OCI-LY1 (cell line): ENCODE results near the gene AGXT2.

Experiments
- H2AFZ ChIP-seq: fragments of 200-600 bp; sonication (generic), shearing (Covaris generic); 2 replicates; pipeline ENCODE4 v1.6.0; 2014; ENCODE audit warnings: antibody characterized with exemption, mild to moderate bottlenecking, low read length
- H3F3A ChIP-seq: fragments of 200-600 bp; sonication (generic), shearing (Covaris generic); 2 replicates; pipeline ENCODE4 v1.6.0; 2014; ENCODE audit warnings: mild to moderate bottlenecking, antibody characterized with exemption, low read length, moderate library complexity; ENCODE audit not compliant: insufficient read depth
- H3K27ac ChIP-seq: fragments of 200-600 bp; sonication (generic); 2 replicates; pipeline ENCODE4 v1.5.1; 2014; ENCODE audit warnings: low read length, mixed run types, mild to moderate bottlenecking, low read depth; ENCODE audit not compliant: poor library complexity, severe bottlenecking
- H3K27me3 ChIP-seq: fragments of 200-600 bp; sonication (generic); 2 replicates; pipeline ENCODE4 v1.6.0; 2014; ENCODE audit warnings: antibody characterized with exemption, mild to moderate bottlenecking, low read length, moderate library complexity; ENCODE audit not compliant: insufficient read depth
- H3K36me3 ChIP-seq: fragments of 200-600 bp; sonication (generic); 2 replicates; pipeline ENCODE4 v1.6.1; 2014; ENCODE audit warnings: mild to moderate bottlenecking, antibody characterized with exemption, low read length, moderate library complexity, mixed read lengths; ENCODE audit not compliant: insufficient read depth
- H3K4me1 ChIP-seq: fragments of 200-600 bp; sonication (generic); 2 replicates; pipeline ENCODE4 v1.5.1; 2014; ENCODE audit warnings: mild to moderate bottlenecking, low read length, moderate library complexity; ENCODE audit not compliant: insufficient read depth, severe bottlenecking
- H3K4me2 ChIP-seq: fragments of 200-600 bp; sonication (generic), shearing (Covaris generic); 2 replicates; pipeline ENCODE4 v1.6.1; 2014; ENCODE audit warnings: low read length
- H3K4me3 ChIP-seq: fragments of 200-600 bp; sonication (generic); 2 replicates; pipeline ENCODE4 v1.5.1; 2014; ENCODE audit warnings: low read length, low read depth, mild to moderate bottlenecking, mixed read lengths; ENCODE audit not compliant: poor library complexity, severe bottlenecking
- H3K79me2 ChIP-seq: fragments of 200-600 bp; shearing (Covaris generic); 2 replicates; pipeline ENCODE4 v1.6.1; 2016; ENCODE audit warnings: mixed run types, low read length, mixed read lengths; ENCODE audit not compliant: insufficient read depth
- H3K9ac ChIP-seq: fragments of 200-600 bp; sonication (generic), shearing (Covaris generic); 2 replicates; pipeline ENCODE4 v1.6.1; 2014; ENCODE audit warnings: mild to moderate bottlenecking, low read length, mixed read lengths
- H3K9me2 ChIP-seq: fragments of 200-600 bp; sonication (generic), shearing (Covaris generic); 2 replicates; pipeline ENCODE4 v1.6.1; 2014; ENCODE audit warnings: low read depth, mild to moderate bottlenecking, low read length, mixed read lengths
- H3K9me3 ChIP-seq: fragments of 200-600 bp; shearing (Covaris generic); 2 replicates; pipeline ENCODE4 v1.6.1; 2014; ENCODE audit warnings: low read length, mixed read lengths
- H4K20me1 ChIP-seq: fragments of 200-600 bp; sonication (generic), shearing (Covaris generic); 2 replicates; pipeline ENCODE4 v1.6.0; 2016; ENCODE audit warnings: mild to moderate bottlenecking, low read length; ENCODE audit not compliant: insufficient read depth
- CTCF ChIP-seq: fragments of 200-600 bp; sonication (generic), shearing (Covaris generic); IDR thresholded peaks from 2 replicates; pipeline ENCODE4 v1.5.1; 2017; ENCODE audit warnings: mild to moderate bottlenecking, antibody characterized with exemption, low read length, moderate library complexity, mixed read lengths
- EZH2 ChIP-seq: fragments of 200-600 bp; sonication (generic), shearing (Covaris generic); IDR thresholded peaks from 2 replicates; pipeline ENCODE4 v1.8.0; 2017; ENCODE audit warnings: borderline replicate concordance, mixed run types, mild to moderate bottlenecking, antibody characterized with exemption, low read length, moderate library complexity, mixed read lengths

The AGXT2 gene

GRCh38 chr5:35083150-35083549 lies 35.4 kb upstream of the AGXT2 start:
- H3K27ac ChIP-seq: no peak overlapping the region

GRCh38 chr5:35082530-35082929 lies 34.8 kb upstream of the AGXT2 start:
- no peaks in the 10 kb centered on the region for H3K36me3 ChIP-seq
- no peak overlapping the region for H2AFZ ChIP-seq
- H3K9me3 ChIP-seq: no peaks in the 10 kb centered on the region
- H3K27ac ChIP-seq: no peak overlapping the region
- no peak overlapping the region for H3K4me3 ChIP-seq
- no peaks in the 10 kb centered on the region for H3K27me3 ChIP-seq
- TF ChIP-seq CTCF (no peak), EZH2 (no peak)
- no peaks in the 10 kb centered on the region for H3K9me2 ChIP-seq
- H3K9ac ChIP-seq: no peak overlapping the region
- H3K4me1 ChIP-seq: no peaks in the 10 kb centered on the region
- no peak overlapping the region for H3K4me2 ChIP-seq
- H4K20me1 ChIP-seq: no peaks in the 10 kb centered on the region
- no peaks in the 10 kb centered on the region for H3F3A ChIP-seq
- no peaks in the 10 kb centered on the region for H3K79me2 ChIP-seq

More at GRCh38 chr5:35083150-35083549, 35.4 kb upstream of the AGXT2 start:
- Histone ChIP-seq H3K79me2 (no peaks in the 10 kb centered on the region), H3K9me2 (no peaks in the 10 kb centered on the region), H3K27me3 (no peaks in the 10 kb centered on the region), H3K36me3 (no peaks in the 10 kb centered on the region), H3K9ac (no peak overlapping the region), H3F3A (no peaks in the 10 kb centered on the region), H3K9me3 (no peaks in the 10 kb centered on the region), H3K4me1 (no peaks in the 10 kb centered on the region), H3K4me3 (no peak overlapping the region), H3K4me2 (no peak overlapping the region), H4K20me1 (no peaks in the 10 kb centered on the region), H2AFZ (no peak overlapping the region)
- TF ChIP-seq CTCF (no peak), EZH2 (no peak)

DNA sequence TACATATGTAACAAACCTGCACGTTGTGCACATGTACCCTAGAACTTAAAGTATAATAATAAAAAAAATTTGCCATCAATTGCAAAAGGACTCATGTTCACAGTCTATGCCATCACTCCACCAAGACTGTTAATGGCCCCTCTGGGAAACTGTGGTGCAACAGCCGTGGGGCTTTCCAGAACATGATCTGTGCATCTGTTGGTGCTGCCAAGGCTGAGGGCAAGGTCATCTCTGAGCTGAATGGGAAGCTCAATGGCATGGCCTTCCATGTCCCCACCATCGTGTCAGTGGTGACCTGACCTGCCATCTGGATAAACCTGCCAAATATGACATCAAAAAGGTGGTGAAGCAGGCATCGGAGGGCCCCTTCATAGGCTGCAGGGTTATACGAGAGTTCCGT lies 33.4 kb upstream of the AGXT2 start:
- Histone ChIP-seq H3K36me3 (no peaks in the 10 kb centered on the region), H3K4me3 (no peak overlapping the region), H3K4me1 (no peaks in the 10 kb centered on the region), H4K20me1 (no peaks in the 10 kb centered on the region), H3K9me3 (no peaks in the 10 kb centered on the region), H3K9ac (no peak overlapping the region), H3F3A (no peaks in the 10 kb centered on the region), H3K9me2 (no peaks in the 10 kb centered on the region), H3K79me2 (no peaks in the 10 kb centered on the region), H3K4me2 (no peak overlapping the region), H2AFZ (no peak overlapping the region), H3K27ac (no peak overlapping the region), H3K27me3 (no peaks in the 10 kb centered on the region)
- TF ChIP-seq EZH2 (no peak), CTCF (no peak)
